ENCODE measurements around the gene SSH2.

SSH2 gene

GRCh38 chr17:29579866-29580771 lies 349.9 kb downstream of the SSH2 start:
- peak; percentile 82 to 88 (median 87) for DNase-seq (ENCODE audit: low read depth in 2 of 3, low spot score in 1 of 3)

GRCh38 chr17:29578626-29579485 lies 351.2 kb downstream of the SSH2 start:
- DNase-seq (ENCODE audit: low read depth in 2 of 3, low spot score in 1 of 3): no peak

- no peak for DNase-seq (ENCODE audit: low read depth in 2 of 3, low spot score in 1 of 3)
Observed at GRCh38 chr17:29577385-29578211, 352.4 kb downstream of the SSH2 start.

- no peak for DNase-seq (ENCODE audit: low read depth in 2 of 3, low spot score in 1 of 3)
Observed at GRCh38 chr17:29577001-29577370, 353.0 kb downstream of the SSH2 start.

- no peak for DNase-seq (ENCODE audit: low read depth in 2 of 3, low spot score in 1 of 3)
Observed at GRCh38 chr17:29576214-29577000, 353.6 kb downstream of the SSH2 start.

All from stimulated activated CD4-positive, alpha-beta T cell treated with anti-CD3 and anti-CD28 coated beads, Interleukin-12 subunit alpha, Interleukin-12 subunit beta, amount 100 ng/mL, for 48 hours (primary cell).